Suprapubic skin (tissue), 4 donors: Measurements from ENCODE around the gene ADORA3. TPM values are rescaled to one million over a fixed set of nuclear protein-coding genes. Genes with fewer than 3 reads are reported as not detected.

Source experiments
- DNase-seq, 2 donors: peaks; one replicate each; pipeline ENCODE4 v3.0.0-alpha.2; 2019; ENCODE audit warnings: low spot score in 2 of 2
- H3K27ac ChIP-seq: fragments of 200-600 bp; sonication (generic); one replicate; pipeline ENCODE4 v1.5.1; 2019
- H3K27me3 ChIP-seq: fragments of 200-600 bp; sonication (generic); one replicate; pipeline ENCODE4 v1.5.1; 2019
- H3K36me3 ChIP-seq: fragments of 200-600 bp; sonication (generic); one replicate; pipeline ENCODE4 v1.5.1; 2019
- H3K4me1 ChIP-seq: fragments of 200-600 bp; sonication (generic); one replicate; pipeline ENCODE4 v1.5.1; 2019
- H3K4me3 ChIP-seq: fragments of 200-600 bp; sonication (generic); one replicate; pipeline ENCODE4 v1.5.1; 2019; ENCODE audit warnings: mild to moderate bottlenecking
- H3K9me3 ChIP-seq: fragments of 200-600 bp; sonication (generic); one replicate; pipeline ENCODE4 v1.5.1; 2019
- CTCF ChIP-seq, 2 donors: fragments of 200-600 bp in 1 of 2; fragments of 450-650 bp in 1 of 2; sonication (generic) in 1 of 2; IDR thresholded peaks; one replicate each; pipeline ENCODE4 v1.5.1; 2016 to 2019; ENCODE audit warnings: antibody characterized with exemption in 2 of 2, mild to moderate bottlenecking in 1 of 2, moderate library complexity in 1 of 2
- EP300 ChIP-seq: sonication (generic); formaldehyde crosslinking; IDR thresholded peaks from one replicate; pipeline ENCODE4 v1.6.1; 2017; ENCODE audit warnings: antibody characterized with exemption
- POLR2A ChIP-seq, 2 donors: fragments of 450-650 bp; IDR thresholded peaks; one replicate each; pipeline ENCODE4 v1.6.1; 2017; ENCODE audit warnings: antibody characterized with exemption in 2 of 2, mild to moderate bottlenecking in 2 of 2, moderate library complexity in 2 of 2
- POLR2AphosphoS5 ChIP-seq, 3 donors: sonication (generic); formaldehyde crosslinking; IDR thresholded peaks; one replicate each; pipeline ENCODE4 v1.6.1; 2017; ENCODE audit warnings: antibody characterized with exemption in 3 of 3
- WGBS: methylation state at CpG from one replicate; pipeline ENCODE4 v1.1.5; 2018; 5-methylcytosine and 5-hydroxymethylcytosine counted together
- total RNA-seq, 4 donors: library from RNA; depleted of rRNA; stranded (reverse); fragments of >200 nt; gene quantifications; one replicate each; pipeline ENCODE4 v1.1.0, GENCODE V29; 2016

ADORA3 gene
- total RNA-seq, 4 donors from 2014 or later = 0.64 to 2.0 (median 0.85) TPM; not detected in 1

DNA sequence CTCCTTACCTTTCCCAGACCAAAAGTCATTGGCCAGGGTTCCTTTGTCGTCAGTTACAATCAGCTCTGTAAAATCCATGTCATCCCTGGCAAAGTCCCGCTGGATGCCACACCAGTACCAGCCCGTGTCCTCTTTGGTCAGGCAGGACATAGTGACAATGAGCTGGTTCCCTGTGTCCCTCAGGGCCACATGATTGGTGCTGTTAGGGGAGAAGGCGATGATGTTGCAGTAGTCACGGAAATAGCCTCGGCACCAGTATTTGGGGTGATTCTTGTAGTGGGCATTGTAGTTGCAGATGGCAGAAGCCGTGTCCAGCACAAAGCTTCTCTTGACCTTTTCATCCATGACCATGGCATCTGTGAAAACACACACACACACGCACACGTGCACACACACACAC, 14.8 kb downstream of the ADORA3 start:
- Histone ChIP-seq H3K27me3 (no peaks in the 10 kb centered on the region), H3K4me1 (no peaks in the 10 kb centered on the region), H3K4me3 (no peak overlapping the region), H3K9me3 (no peaks in the 10 kb centered on the region), H3K36me3 (no peaks in the 10 kb centered on the region), H3K27ac (no peak overlapping the region)
- TF ChIP-seq POLR2A (IDR thresholded peaks at IDR 0.05) (no peak), CTCF (IDR thresholded peaks at IDR 0.05) (no peak), POLR2AphosphoS5 (IDR thresholded peaks at IDR 0.05) (no peak)
- DNase-seq = no peak
- WGBS = 98% methylated on average over 9 of the region's 9 CpGs

DNA sequence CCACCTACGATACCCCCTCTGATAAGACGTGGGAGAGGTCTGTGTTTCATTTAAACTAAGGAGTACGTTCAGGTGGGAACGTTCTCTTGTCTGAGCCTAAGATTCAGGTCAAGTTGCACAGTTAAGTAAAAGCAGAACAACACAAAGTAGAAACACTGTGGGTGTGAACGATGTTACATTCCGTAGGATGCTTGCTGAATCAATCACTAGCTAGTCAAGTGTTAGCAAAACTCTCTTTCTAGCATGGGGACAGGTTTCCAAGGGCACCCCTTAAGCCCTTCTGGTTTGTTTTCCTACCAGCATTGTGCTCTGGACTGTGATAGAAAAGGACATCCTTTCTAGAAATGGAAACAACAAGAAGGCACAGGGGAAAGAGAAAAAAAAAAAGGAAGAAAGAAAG, 16.3 kb downstream of the ADORA3 start:
- no peak overlapping the region for H3K4me3 ChIP-seq

GRCh38 chr1:111486431-111486830, 17.0 kb downstream of the ADORA3 start:
- H3K4me3 ChIP-seq = no peak overlapping the region
- H3K9me3 ChIP-seq = no peaks in the 10 kb centered on the region
- no peak overlapping the region for H3K27ac ChIP-seq
- no peak for DNase-seq
- H3K36me3 ChIP-seq = no peaks in the 10 kb centered on the region
- no peak for TF ChIP-seq POLR2A (IDR thresholded peaks at IDR 0.05)
- no peak for TF ChIP-seq EP300
- no peak for TF ChIP-seq CTCF (IDR thresholded peaks at IDR 0.05)
- TF ChIP-seq POLR2AphosphoS5 (IDR thresholded peaks at IDR 0.05) = no peak
- WGBS = 84% methylated on average over 7 of the region's 7 CpGs
- H3K27me3 ChIP-seq = no peaks in the 10 kb centered on the region
- no peaks in the 10 kb centered on the region for H3K4me1 ChIP-seq

More for the DNA sequence above, 16.3 kb downstream of the ADORA3 start:
- TF ChIP-seq POLR2A (IDR thresholded peaks at IDR 0.05) (no peak), POLR2AphosphoS5 (IDR thresholded peaks at IDR 0.05) (no peak), CTCF (IDR thresholded peaks at IDR 0.05) (no peak), EP300 (no peak)
- H3K4me1 ChIP-seq = no peaks in the 10 kb centered on the region
- 80% methylated on average over 6 of the region's 6 CpGs for WGBS
- H3K27me3 ChIP-seq = no peaks in the 10 kb centered on the region
- H3K27ac ChIP-seq = no peak overlapping the region
- no peak for DNase-seq
- H3K9me3 ChIP-seq = no peaks in the 10 kb centered on the region
- no peaks in the 10 kb centered on the region for H3K36me3 ChIP-seq

- no peak overlapping the region for H3K27ac ChIP-seq
- no peaks in the 10 kb centered on the region for H3K36me3 ChIP-seq
- TF ChIP-seq POLR2AphosphoS5 (IDR thresholded peaks at IDR 0.05) (no peak), POLR2A (IDR thresholded peaks at IDR 0.05) (no peak), EP300 (no peak), CTCF (IDR thresholded peaks at IDR 0.05) (no peak)
- no peak overlapping the region for H3K4me3 ChIP-seq
- no peaks in the 10 kb centered on the region for H3K4me1 ChIP-seq
- H3K27me3 ChIP-seq = no peaks in the 10 kb centered on the region
- no peaks in the 10 kb centered on the region for H3K9me3 ChIP-seq
- no peak for DNase-seq
These were observed 18.9 kb downstream of the ADORA3 start for GRCh38 chr1:111484391-111485026.

DNA sequence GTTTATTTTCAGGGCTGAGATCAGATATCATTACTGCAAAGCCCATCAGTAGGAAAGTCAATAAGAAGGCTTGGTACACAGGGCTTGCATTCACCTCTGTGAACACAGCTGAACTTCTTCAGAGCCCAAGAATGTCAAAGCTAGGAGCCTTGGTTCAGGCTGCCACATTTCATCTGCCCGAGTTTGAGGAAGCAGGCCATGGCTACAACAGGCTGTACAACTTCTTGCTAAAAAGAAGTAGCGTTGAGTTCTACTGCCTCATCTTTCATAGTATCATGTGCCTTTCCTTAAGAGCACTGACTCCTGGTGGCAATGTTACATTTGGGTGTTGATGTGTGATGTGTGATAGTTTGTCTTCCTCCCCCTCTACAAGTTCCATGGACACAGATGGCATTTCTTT, 19.6 kb downstream of the ADORA3 start:
- WGBS = 84% methylated on average over 2 of the region's 2 CpGs
- DNase-seq = no peak
- H3K36me3 ChIP-seq = no peaks in the 10 kb centered on the region
- no peaks in the 10 kb centered on the region for H3K4me1 ChIP-seq
- no peak overlapping the region for H3K27ac ChIP-seq
- TF ChIP-seq POLR2AphosphoS5 (IDR thresholded peaks at IDR 0.05) (no peak), EP300 (no peak), CTCF (IDR thresholded peaks at IDR 0.05) (no peak), POLR2A (IDR thresholded peaks at IDR 0.05) (no peak)
- no peak overlapping the region for H3K4me3 ChIP-seq
- no peaks in the 10 kb centered on the region for H3K9me3 ChIP-seq
- H3K27me3 ChIP-seq = no peaks in the 10 kb centered on the region
